DOHH2 (cell line): Measurements from ENCODE around the gene ZSCAN29.

Source experiments
- H3F3A ChIP-seq: fragments of 200-600 bp; sonication (generic), shearing (Covaris generic); 2 replicates; pipeline ENCODE4 v1.6.0; 2016; ENCODE audit warnings: antibody characterized with exemption, mild to moderate bottlenecking; ENCODE audit not compliant: control insufficient read depth, insufficient read depth
- H3K27ac ChIP-seq: fragments of 200-600 bp; sonication (generic); 2 replicates; pipeline ENCODE4 v1.5.1; 2014; ENCODE audit warnings: low read depth, mild to moderate bottlenecking, low read length, moderate library complexity
- H3K27me3 ChIP-seq: fragments of 200-600 bp; sonication (generic); 2 replicates; pipeline ENCODE4 v1.6.1; 2014; ENCODE audit warnings: mild to moderate bottlenecking, low read length, mixed read lengths; ENCODE audit not compliant: control insufficient read depth
- H3K36me3 ChIP-seq: fragments of 200-600 bp; sonication (generic); 2 replicates; pipeline ENCODE4 v1.6.1; 2014; ENCODE audit warnings: mild to moderate bottlenecking, low read length, moderate library complexity, mixed read lengths; ENCODE audit not compliant: control insufficient read depth
- H3K4me1 ChIP-seq: fragments of 200-600 bp; sonication (generic); 2 replicates; pipeline ENCODE4 v1.6.1; 2014; ENCODE audit warnings: mild to moderate bottlenecking, low read length, mixed read lengths; ENCODE audit not compliant: control insufficient read depth
- H3K4me2 ChIP-seq: fragments of 200-600 bp; sonication (generic); 2 replicates; pipeline ENCODE4 v1.6.0; 2014; ENCODE audit warnings: mild to moderate bottlenecking, low read length, moderate library complexity
- H3K4me3 ChIP-seq: fragments of 200-600 bp; sonication (generic); 2 replicates; pipeline ENCODE4 v1.5.1; 2014; ENCODE audit warnings: mild to moderate bottlenecking, low read length, mixed read lengths
- H3K79me2 ChIP-seq: fragments of 200-600 bp; sonication (generic); 2 replicates; pipeline ENCODE4 v1.6.1; 2014; ENCODE audit warnings: mild to moderate bottlenecking, low read length, mixed read lengths; ENCODE audit not compliant: control insufficient read depth
- H3K9me2 ChIP-seq: fragments of 200-600 bp; sonication (generic); replicated peaks from 2 replicates; pipeline ENCODE4 v1.6.1; 2014; ENCODE audit warnings: mild to moderate bottlenecking, low read length, mixed read lengths; ENCODE audit not compliant: control insufficient read depth
- H3K9me3 ChIP-seq: fragments of 200-600 bp; sonication (generic); 2 replicates; pipeline ENCODE4 v1.6.1; 2014; ENCODE audit warnings: antibody characterized with exemption, low read length, mixed read lengths; ENCODE audit not compliant: control insufficient read depth, insufficient read depth
- H4K20me1 ChIP-seq: fragments of 200-600 bp; sonication (generic); 2 replicates; pipeline ENCODE4 v1.6.0; 2014; ENCODE audit warnings: low read depth, mild to moderate bottlenecking, antibody characterized with exemption, low read length, moderate library complexity; ENCODE audit not compliant: control insufficient read depth, insufficient read depth
- EZH2phosphoT487 ChIP-seq: fragments of 200-600 bp; sonication (generic); IDR thresholded peaks from 2 replicates; pipeline ENCODE4 v1.6.1; 2017; ENCODE audit warnings: borderline replicate concordance, mild to moderate bottlenecking, antibody characterized with exemption, low read length, moderate library complexity, mixed read lengths
- TF ChIP-seq, protein P1 (sequence below): fragments of 200-600 bp; sonication (generic); IDR thresholded peaks from one replicate; pipeline ENCODE4 v1.5.1; 2014; ENCODE audit warnings: antibody characterized with exemption, mild to moderate bottlenecking, low read depth, low read length; ENCODE audit not compliant: poor library complexity, severe bottlenecking

The ZSCAN29 gene

DNA sequence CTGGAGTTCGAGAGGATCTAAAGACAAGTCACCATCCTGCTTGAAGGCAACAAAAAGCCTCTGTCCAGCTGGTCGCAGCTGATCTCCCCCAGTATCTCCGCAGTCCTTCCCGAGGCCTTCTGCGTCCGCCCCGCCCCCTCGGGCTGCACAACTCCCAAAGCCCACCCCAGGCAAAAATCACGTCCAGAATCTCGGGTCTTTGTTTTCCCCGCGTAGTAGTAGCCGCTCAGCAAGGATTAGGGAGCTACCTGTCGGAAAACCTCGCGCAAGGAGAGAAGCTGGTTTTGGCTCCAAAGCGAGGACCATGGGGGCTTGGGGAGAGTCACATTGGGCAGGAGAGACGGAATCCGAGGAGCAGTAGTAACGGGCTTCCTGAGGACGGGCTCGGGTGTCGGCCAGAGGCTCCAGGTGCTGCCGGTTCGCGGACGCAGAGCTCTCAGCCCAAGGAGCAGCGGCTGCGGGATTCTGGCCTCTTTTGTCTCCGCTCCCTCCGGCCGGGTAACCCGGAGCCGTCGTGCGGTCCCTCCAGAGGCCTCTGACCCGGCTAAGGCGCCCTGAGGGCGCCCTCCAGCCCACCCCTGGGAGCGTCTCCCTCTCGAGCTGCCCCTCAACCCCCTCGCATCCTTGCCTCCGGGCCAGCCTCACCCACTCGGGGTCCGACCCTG lies 401 bp downstream of the ZSCAN29 start:
- H3K4me2 ChIP-seq = peak overlapping the region; percentile 94
- peaks cover 77% of the 10 kb centered on the region for H3K79me2 ChIP-seq
- H3K27ac ChIP-seq = peak overlapping the region; percentile 48

DNA sequence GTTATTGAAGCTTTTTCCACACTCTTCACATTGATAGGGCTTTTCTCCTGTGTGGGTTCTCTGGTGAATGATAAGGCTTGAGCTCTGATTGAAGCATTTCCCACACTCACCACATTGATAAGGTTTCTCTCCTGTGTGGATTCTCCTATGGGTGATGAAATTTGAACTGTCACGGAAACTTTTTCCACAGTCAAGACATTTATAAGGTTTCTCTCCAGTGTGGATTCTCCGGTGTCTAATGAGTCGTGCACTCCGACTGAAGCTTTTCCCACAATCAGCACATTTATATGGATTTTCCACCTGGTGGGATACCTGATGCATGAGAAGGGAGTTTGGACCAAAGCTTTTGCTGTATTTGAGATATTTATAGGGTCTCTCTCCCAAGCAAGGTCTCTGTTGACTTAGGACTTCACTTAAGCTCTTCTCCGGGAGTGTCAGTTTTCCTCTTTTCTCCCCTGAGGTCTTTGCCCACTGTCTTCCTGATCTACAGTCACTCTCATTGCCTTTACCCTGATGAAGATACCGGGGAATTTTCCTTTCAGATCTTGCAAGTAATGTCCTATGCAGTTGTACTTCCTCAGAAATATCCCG lies 9.4 kb downstream of the ZSCAN29 start:
- Histone ChIP-seq H3K36me3 (peaks cover 84% of the 10 kb centered on the region), H3K4me1 (peaks cover 9% of the 10 kb centered on the region; the same call in 1 of the 2 replicates), H3K9me3 (peaks cover 26% of the 10 kb centered on the region; the same call in 1 of the 2 replicates), H3F3A (no peaks in the 10 kb centered on the region), H4K20me1 (no peaks in the 10 kb centered on the region), H3K27ac (no peak overlapping the region), H3K27me3 (no peaks in the 10 kb centered on the region), H3K4me2 (no peak overlapping the region), H3K79me2 (peaks cover 27% of the 10 kb centered on the region), H3K4me3 (no peak overlapping the region), H3K9me2 (no peaks in the 10 kb centered on the region)
- TF ChIP-seq, protein P1, sequence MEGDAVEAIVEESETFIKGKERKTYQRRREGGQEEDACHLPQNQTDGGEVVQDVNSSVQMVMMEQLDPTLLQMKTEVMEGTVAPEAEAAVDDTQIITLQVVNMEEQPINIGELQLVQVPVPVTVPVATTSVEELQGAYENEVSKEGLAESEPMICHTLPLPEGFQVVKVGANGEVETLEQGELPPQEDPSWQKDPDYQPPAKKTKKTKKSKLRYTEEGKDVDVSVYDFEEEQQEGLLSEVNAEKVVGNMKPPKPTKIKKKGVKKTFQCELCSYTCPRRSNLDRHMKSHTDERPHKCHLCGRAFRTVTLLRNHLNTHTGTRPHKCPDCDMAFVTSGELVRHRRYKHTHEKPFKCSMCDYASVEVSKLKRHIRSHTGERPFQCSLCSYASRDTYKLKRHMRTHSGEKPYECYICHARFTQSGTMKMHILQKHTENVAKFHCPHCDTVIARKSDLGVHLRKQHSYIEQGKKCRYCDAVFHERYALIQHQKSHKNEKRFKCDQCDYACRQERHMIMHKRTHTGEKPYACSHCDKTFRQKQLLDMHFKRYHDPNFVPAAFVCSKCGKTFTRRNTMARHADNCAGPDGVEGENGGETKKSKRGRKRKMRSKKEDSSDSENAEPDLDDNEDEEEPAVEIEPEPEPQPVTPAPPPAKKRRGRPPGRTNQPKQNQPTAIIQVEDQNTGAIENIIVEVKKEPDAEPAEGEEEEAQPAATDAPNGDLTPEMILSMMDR = no peak
- no peak for TF ChIP-seq EZH2phosphoT487

More for the DNA sequence above, 401 bp downstream of the ZSCAN29 start:
- Histone ChIP-seq H3K9me2 (no peaks in the 10 kb centered on the region), H3K27me3 (no peaks in the 10 kb centered on the region), H3K36me3 (peaks cover 57% of the 10 kb centered on the region), H3K4me1 (peaks cover 38% of the 10 kb centered on the region), H3K9me3 (no peaks in the 10 kb centered on the region), H4K20me1 (peaks cover 7% of the 10 kb centered on the region; the same call in 1 of the 2 replicates), H3F3A (peaks cover 4% of the 10 kb centered on the region; the same call in 1 of the 2 replicates), H3K4me3 (peak overlapping the region; percentile 94)
- TF ChIP-seq, protein P1 = no peak
- no peak for TF ChIP-seq EZH2phosphoT487

DNA sequence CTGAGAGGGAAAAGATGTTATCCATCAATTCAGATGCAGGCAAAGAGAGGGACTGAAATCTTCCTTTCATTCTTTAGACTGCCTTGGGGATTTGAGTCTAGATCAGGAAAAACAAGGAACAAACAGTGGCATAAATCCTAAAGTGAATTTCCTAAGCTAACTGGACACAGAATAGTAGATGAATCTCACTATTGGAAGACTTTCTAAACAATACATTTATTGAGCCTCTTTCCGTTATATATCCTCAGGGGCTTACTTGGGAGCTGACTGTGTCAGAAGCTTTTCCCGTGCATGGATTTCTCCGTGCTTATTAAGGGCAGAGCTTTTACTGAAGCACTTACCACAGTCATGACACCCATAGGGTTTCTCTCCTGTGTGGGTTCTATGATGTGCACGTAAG lies 10.0 kb downstream of the ZSCAN29 start:
- Histone ChIP-seq H3K9me2 (no peaks in the 10 kb centered on the region), H3K27me3 (no peaks in the 10 kb centered on the region), H4K20me1 (no peaks in the 10 kb centered on the region), H3K4me2 (no peak overlapping the region), H3K4me1 (peaks cover 6% of the 10 kb centered on the region; the same call in 1 of the 2 replicates), H3K79me2 (peaks cover 22% of the 10 kb centered on the region), H3F3A (no peaks in the 10 kb centered on the region; the same call in 1 of the 2 replicates), H3K9me3 (peaks cover 26% of the 10 kb centered on the region; the same call in 1 of the 2 replicates), H3K36me3 (peaks cover 78% of the 10 kb centered on the region), H3K4me3 (no peak overlapping the region), H3K27ac (no peak overlapping the region)
- TF ChIP-seq, protein P1 = no peak
- TF ChIP-seq EZH2phosphoT487 = no peak
